SJSA1 (cell line): ENCODE data around the gene CYB5RL. TPM values are rescaled to one million over a fixed set of nuclear protein-coding genes. Genes with fewer than 3 reads are reported as not detected.
"Not testable (repeated sequence)": the region's sequence is repeated elsewhere in the genome, so short reads cannot be mapped to it uniquely, and the experiment has no call there.

Experiments
- DNase-seq, 2 experiments: peaks; one replicate each; pipeline ENCODE4 v3.0.0-alpha.2; 2015 to 2020; ENCODE audit warnings: low spot score in 2 of 2, low read depth in 1 of 2
- H3K27ac ChIP-seq: fragments of 250-450 bp; sonication (Bioruptor Pico); 2 replicates; pipeline ENCODE4 v1.5.1; 2020; ENCODE audit warnings: mild to moderate bottlenecking, moderate library complexity
- H3K27me3 ChIP-seq: fragments of 250-450 bp; sonication (Bioruptor Pico); replicated peaks from 2 replicates; pipeline ENCODE4 v1.5.1; 2020; ENCODE audit warnings: mild to moderate bottlenecking, moderate library complexity
- H3K36me3 ChIP-seq: fragments of 250-450 bp; sonication (Bioruptor Pico); 2 replicates; pipeline ENCODE4 v1.5.1; 2020; ENCODE audit warnings: mild to moderate bottlenecking
- H3K4me1 ChIP-seq: fragments of 250-450 bp; sonication (Bioruptor Pico); replicated peaks from 2 replicates; pipeline ENCODE4 v1.6.1; 2021; ENCODE audit warnings: mild to moderate bottlenecking
- H3K4me3 ChIP-seq: fragments of 250-450 bp; sonication (Bioruptor Pico); 2 replicates; pipeline ENCODE4 v1.5.1; 2020; ENCODE audit warnings: mild to moderate bottlenecking
- H3K9me3 ChIP-seq: fragments of 250-450 bp; sonication (Bioruptor Pico); replicated peaks from 2 replicates; pipeline ENCODE4 v1.5.1; 2020; ENCODE audit warnings: mild to moderate bottlenecking
- total RNA-seq: library from RNA; depleted of rRNA; stranded (reverse); fragments of >200 nt; shearing (Covaris generic); gene quantifications from 2 replicates; pipeline ENCODE4 v1.2.3, GENCODE V29; 2014

Gene CYB5RL
- total RNA-seq, 1 experiment from 2014 or later: 4.9 TPM

DNA sequence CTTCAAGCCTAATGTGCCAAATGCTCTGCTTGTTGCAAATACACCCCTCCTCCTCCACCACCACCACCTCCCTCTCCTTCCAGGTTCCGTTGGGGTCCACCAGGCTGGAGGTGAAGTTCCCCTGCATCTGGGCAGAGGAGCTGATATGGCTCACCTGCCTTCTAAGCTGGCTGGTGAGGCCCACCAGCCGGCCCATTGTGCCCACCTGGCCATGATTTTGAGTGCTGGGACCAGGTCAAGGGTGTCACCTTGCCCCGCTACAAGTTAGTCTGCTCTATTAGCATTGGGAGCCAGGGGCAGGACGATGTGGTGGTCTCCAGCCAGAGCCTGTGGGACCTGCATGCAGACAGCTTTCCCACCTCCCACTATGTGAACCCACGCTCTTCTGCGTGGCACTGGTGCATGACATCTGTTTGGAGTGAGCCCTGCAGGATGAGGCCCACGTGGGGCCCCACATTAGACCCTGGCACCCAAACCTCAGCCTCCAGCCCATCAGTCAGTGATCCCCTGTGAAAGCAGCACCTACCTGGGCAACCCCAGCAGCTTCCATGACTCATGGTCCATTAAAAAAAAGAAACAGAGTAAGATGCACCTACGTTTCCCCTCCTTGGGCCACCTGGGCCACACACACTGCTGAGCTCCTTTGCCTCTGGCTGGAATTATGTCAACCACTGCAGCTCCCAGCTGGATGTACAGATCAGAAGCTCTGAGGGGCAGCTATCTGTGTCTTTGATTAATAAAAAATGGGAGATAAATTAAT is 31.4 kb downstream of the CYB5RL start:
- Histone ChIP-seq H3K9me3 (no peaks in the 10 kb centered on the region), H3K27me3 (no peaks in the 10 kb centered on the region), H3K4me1 (no peaks in the 10 kb centered on the region), H3K36me3 (no peaks in the 10 kb centered on the region), H3K4me3 (no peak overlapping the region), H3K27ac (no peak overlapping the region)
- no peak for DNase-seq

DNA sequence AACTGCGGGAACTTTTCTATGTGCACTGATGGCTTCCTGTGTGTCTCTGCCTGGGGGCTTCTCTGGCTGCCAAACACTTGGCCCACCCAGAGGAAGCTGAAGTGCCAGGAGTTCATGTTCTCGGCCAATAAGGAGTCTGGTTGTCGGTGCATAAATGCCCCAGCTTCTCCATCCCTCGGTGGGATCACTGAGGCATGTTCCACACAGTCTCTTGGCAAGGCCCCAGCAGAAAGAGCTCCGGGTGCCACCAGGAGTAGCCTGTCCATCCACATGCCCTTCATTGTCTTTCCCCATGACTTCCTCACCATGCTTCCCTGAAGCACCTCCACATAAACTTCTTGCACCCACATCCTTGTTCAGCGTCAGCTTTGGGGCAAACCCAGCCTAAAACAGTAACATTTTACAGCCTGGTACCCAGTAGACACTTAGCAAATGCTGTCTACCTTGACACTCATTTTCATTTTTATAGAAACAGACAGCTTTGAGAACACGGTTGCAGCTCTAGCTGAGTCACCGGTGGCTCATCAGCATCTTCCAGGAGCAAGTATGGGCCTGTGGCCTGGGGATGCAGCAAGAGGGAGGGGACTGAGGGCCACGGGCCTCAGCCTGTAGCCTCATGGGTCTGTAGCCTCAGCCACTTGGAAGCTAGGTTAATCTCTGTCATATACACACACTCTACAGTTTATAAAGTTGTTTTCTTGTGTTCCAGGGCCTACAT is 32.2 kb downstream of the CYB5RL start:
- no peaks in the 10 kb centered on the region for H3K27me3 ChIP-seq
- H3K27ac ChIP-seq: no peak overlapping the region
- no peaks in the 10 kb centered on the region for H3K4me1 ChIP-seq
- no peaks in the 10 kb centered on the region for H3K36me3 ChIP-seq
- H3K4me3 ChIP-seq: no peak overlapping the region
- DNase-seq: no peak
- H3K9me3 ChIP-seq: no peaks in the 10 kb centered on the region

DNA sequence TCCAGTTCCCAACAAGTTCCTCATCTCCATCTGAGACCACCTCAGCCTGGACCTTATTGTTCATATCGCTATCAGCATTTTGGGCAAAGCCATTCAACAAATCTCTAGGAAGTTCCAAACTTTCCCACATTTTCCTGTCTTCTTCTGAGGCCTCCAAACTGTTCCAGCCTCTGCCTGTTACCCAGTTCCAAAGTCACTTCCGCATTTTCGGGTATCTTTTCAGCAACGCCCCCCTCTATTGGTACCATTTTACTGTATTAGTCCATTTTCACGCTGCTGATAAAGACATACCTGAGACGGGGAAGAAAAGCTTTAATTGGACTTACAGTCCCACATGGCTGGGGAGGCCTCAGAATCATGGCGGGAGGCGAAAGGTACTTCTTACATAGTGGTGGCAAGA is 33.5 kb downstream of the CYB5RL start:
- H3K27ac ChIP-seq, H3K9me3 ChIP-seq, H3K4me3 ChIP-seq, DNase-seq, H3K27me3 ChIP-seq, H3K4me1 ChIP-seq, H3K36me3 ChIP-seq: not testable (repeated sequence)

DNA sequence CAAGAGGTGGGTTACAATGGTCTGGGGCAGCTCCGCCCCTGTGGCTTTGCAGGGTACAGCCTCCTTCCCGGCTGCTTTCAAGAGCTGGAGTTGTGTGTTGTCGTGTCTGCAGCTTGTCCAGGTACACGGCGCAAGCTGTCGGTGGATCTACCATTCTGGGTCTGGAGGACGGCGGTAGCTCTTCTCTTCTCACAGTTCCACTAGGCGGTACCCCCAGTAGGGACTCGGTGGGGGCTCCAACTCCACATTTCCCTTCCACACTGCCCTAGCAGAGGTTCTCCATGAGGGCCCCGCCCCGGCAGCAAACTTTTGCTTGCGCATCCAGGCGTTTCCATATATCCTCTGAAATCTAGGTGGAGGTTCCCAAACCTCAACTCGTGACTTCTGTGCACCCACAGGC is 34.7 kb downstream of the CYB5RL start:
- no peaks in the 10 kb centered on the region for H3K4me1 ChIP-seq
- no peak for DNase-seq
- H3K27me3 ChIP-seq: no peaks in the 10 kb centered on the region
- H3K4me3 ChIP-seq: no peak overlapping the region
- H3K27ac ChIP-seq: no peak overlapping the region
- no peaks in the 10 kb centered on the region for H3K36me3 ChIP-seq
- H3K9me3 ChIP-seq: no peaks in the 10 kb centered on the region

- DNase-seq: no peak
- no peak overlapping the region for H3K4me3 ChIP-seq
- H3K4me1 ChIP-seq: no peaks in the 10 kb centered on the region
- H3K9me3 ChIP-seq: no peaks in the 10 kb centered on the region
- H3K27me3 ChIP-seq: no peaks in the 10 kb centered on the region
- H3K36me3 ChIP-seq: no peaks in the 10 kb centered on the region
- no peak overlapping the region for H3K27ac ChIP-seq
These were observed 36.3 kb downstream of the CYB5RL start for GRCh38 chr1:54163573-54163972.

GRCh38 chr1:54163051-54163450 is 36.8 kb downstream of the CYB5RL start:
- H3K4me3 ChIP-seq: no peak overlapping the region
- H3K27me3 ChIP-seq: no peaks in the 10 kb centered on the region
- H3K4me1 ChIP-seq: no peaks in the 10 kb centered on the region
- no peaks in the 10 kb centered on the region for H3K9me3 ChIP-seq
- DNase-seq: no peak
- no peak overlapping the region for H3K27ac ChIP-seq
- H3K36me3 ChIP-seq: no peaks in the 10 kb centered on the region

DNA sequence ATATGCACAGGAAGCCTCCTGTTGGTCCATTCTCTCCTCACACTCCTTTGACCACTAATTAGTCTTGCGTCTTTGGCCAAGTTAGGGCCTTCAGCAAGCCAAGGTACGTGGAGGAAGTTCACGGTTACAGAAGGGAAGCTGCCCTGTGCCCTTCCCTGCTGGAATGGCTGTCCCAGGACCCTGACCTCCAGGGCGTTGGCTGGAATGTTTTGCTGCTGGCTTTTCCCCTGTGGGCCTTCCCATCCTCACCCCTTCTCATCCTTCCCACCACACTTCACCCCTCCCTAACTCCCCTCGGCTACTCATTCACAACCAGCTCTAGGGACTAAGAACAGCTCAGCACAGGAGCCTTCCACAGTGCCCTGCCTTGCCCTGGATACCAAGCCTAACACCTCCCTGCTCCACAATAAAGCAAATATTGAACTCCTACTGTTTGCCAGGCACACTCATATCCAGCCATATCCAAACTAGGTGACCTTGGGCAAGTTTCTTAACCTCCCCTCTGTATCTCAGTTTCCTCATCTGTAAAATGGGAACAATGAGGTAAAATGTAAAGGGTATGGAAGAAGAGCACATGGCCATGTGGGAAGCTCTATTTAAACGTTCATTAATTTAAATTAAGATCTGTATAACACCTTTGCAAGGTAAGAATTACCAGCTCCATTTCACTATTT is 38.2 kb downstream of the CYB5RL start:
- DNase-seq: no peak
- no peaks in the 10 kb centered on the region for H3K9me3 ChIP-seq
- H3K4me3 ChIP-seq: no peak overlapping the region
- no peak overlapping the region for H3K27ac ChIP-seq
- no peaks in the 10 kb centered on the region for H3K36me3 ChIP-seq
- no peaks in the 10 kb centered on the region for H3K4me1 ChIP-seq
- no peaks in the 10 kb centered on the region for H3K27me3 ChIP-seq

DNA sequence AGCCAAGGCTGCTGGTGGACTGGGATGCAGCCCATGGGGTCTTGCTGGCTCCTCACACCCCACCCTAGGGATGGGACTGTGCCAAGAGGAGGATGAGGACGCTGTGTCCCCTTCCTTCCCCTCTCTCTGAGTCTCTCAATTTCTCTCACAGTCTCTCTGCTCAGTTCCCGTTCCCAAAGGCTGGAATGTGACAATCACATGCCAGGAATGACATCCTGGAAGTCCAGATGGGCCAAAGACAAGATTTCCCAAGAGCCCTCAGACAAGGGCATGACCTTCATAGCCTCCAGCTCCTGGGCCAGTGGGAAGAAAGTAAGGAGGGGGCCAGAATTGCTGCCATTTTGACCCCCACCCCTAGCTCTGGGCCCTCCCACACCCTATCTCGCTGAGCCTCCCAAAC is 39.5 kb downstream of the CYB5RL start:
- Histone ChIP-seq H3K4me1 (no peaks in the 10 kb centered on the region), H3K27me3 (no peaks in the 10 kb centered on the region), H3K9me3 (no peaks in the 10 kb centered on the region), H3K4me3 (no peak overlapping the region), H3K27ac (no peak overlapping the region), H3K36me3 (no peaks in the 10 kb centered on the region)
- no peak for DNase-seq

GRCh38 chr1:54159733-54160316 is 40.0 kb downstream of the CYB5RL start:
- Histone ChIP-seq H3K9me3 (no peaks in the 10 kb centered on the region), H3K4me3 (no peak overlapping the region), H3K27me3 (no peaks in the 10 kb centered on the region), H3K4me1 (no peaks in the 10 kb centered on the region), H3K36me3 (no peaks in the 10 kb centered on the region), H3K27ac (no peak overlapping the region)
- DNase-seq: no peak

- no peaks in the 10 kb centered on the region for H3K4me1 ChIP-seq
- H3K9me3 ChIP-seq: no peaks in the 10 kb centered on the region
- no peaks in the 10 kb centered on the region for H3K27me3 ChIP-seq
- H3K4me3 ChIP-seq: no peak overlapping the region
- no peak for DNase-seq
- no peak overlapping the region for H3K27ac ChIP-seq
- no peaks in the 10 kb centered on the region for H3K36me3 ChIP-seq
These were observed 41.8 kb downstream of the CYB5RL start for GRCh38 chr1:54158071-54158470.

DNA sequence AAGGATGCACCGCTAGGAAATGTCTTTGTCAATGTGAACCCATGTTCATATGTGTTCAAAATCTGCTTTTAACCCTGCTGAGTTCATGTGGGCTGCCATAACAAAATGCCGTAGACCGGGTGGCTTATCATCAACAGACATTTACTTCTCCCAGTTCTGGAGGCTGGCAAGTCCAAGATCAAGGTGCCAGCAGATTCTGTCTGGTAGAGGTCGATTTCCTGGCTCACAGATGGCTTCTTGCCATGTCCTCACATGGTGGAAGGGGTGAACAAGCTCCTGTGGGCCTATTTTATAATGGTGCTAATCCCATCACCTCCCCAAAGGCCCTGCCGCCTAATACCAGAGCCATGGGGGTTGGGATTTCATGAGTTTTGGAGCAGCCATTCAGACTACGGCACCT is 42.4 kb downstream of the CYB5RL start:
- Histone ChIP-seq H3K4me3 (no peak overlapping the region), H3K4me1 (no peaks in the 10 kb centered on the region), H3K27ac (no peak overlapping the region), H3K27me3 (no peaks in the 10 kb centered on the region), H3K36me3 (no peaks in the 10 kb centered on the region), H3K9me3 (no peaks in the 10 kb centered on the region)
- DNase-seq: no peak

DNA sequence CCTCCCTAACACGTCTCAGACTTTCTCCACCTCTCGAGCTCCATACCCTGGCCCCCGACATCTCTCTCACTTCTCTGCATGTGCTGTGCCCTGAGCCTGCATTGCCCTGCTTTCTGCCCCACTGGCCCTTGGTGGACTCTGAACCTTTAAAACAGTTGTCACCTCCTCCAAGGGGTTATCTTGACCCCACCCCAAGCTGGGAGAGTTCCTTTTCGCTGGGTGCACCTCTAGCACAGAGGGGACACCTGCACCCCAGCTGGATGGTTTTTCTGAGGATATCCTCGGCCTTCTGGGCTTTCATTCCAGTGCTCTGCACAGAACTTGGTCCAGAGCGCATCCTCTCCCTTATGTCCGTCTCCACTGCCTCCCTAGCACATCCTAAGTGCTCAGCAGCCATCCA is 42.8 kb downstream of the CYB5RL start:
- H3K27me3 ChIP-seq: no peaks in the 10 kb centered on the region

GRCh38 chr1:54156201-54156600 is 43.6 kb downstream of the CYB5RL start:
- Histone ChIP-seq H3K9me3 (no peaks in the 10 kb centered on the region), H3K4me1 (no peaks in the 10 kb centered on the region), H3K4me3 (no peak overlapping the region), H3K27me3 (no peaks in the 10 kb centered on the region), H3K36me3 (no peaks in the 10 kb centered on the region), H3K27ac (no peak overlapping the region)
- DNase-seq: no peak

More for the DNA sequence above, 42.8 kb downstream of the CYB5RL start:
- Histone ChIP-seq H3K4me3 (no peak overlapping the region), H3K36me3 (no peaks in the 10 kb centered on the region), H3K27ac (no peak overlapping the region), H3K9me3 (no peaks in the 10 kb centered on the region), H3K4me1 (no peaks in the 10 kb centered on the region)
- DNase-seq: no peak
